ENCODE data around the gene TMEM140. TPM values are rescaled to one million over a fixed set of nuclear protein-coding genes. Genes with fewer than 3 reads are reported as not detected.

Gene TMEM140
- total and polyA plus RNA-seq, 9 of the 15 experiments (the other 6 are each of a cell fraction or from before 2014, with no cell fraction given) = 0.03 to 0.82 (median 0.23) TPM

Small RNA genes lying within 50 kb of the gene (microRNA-seq; reads per million reads assigned to microRNA genes)
- gene MIR6509 (ENCODE audit: borderline microRNAs expressed) = 0.46 reads per million

Small RNA genes lying within 50 kb of the gene (small RNA-seq; reads per million reads assigned to genes)
- 0.40 reads per million, percentile 11 among the genes with 10 or more reads in this experiment for gene MIR6509

Other genes starting within 250 kb of the TMEM140 start
- gene AGBL3, start 161.6 kb upstream of the TMEM140 start, total RNA-seq (2014; rRNA removed) = 0.54 and 0.73 TPM in 2 replicates
- gene AGBL3, start 161.6 kb upstream of the TMEM140 start, total RNA-seq (2014; rRNA removed; fragmentation: Illumina TruSeq; extraction: Trizol) = 1.7 and 2.4 TPM in 2 replicates
- gene AGBL3, start 161.6 kb upstream of the TMEM140 start, total RNA-seq (2015; rRNA removed; fragmentation: Illumina TruSeq; extraction: Trizol) = 1.5 and 1.8 TPM in 2 replicates
- 2.1 and 2.9 TPM in 2 replicates for gene AGBL3, start 161.6 kb upstream of the TMEM140 start, total RNA-seq (2021)
- 1.9 and 2.5 TPM in 2 replicates for gene AGBL3, start 161.6 kb upstream of the TMEM140 start, polyA plus RNA-seq (2011; rRNA removed)
- gene AGBL3, start 161.6 kb upstream of the TMEM140 start, polyA plus RNA-seq (2014; fragmentation: Illumina TruSeq; extraction: Trizol) = 2.0 TPM in 2 replicates
- under 1 TPM; 0.71 to 0.75 TPM for gene AGBL3, start 161.6 kb upstream of the TMEM140 start, polyA plus RNA-seq (2014; fragmentation: Nextera tagmentation; extraction: Ambion mirVana)
- gene AGBL3, start 161.6 kb upstream of the TMEM140 start, polyA plus RNA-seq (2014; rRNA removed) = 1.4 and 1.8 TPM in 2 replicates
- 108 and 116 TPM in 2 replicates for gene CYREN, start 22.6 kb downstream of the TMEM140 start, total RNA-seq (2014; rRNA removed)
- 73.8 and 79.8 TPM in 2 replicates for gene CYREN, start 22.6 kb downstream of the TMEM140 start, total RNA-seq (2014; rRNA removed; fragmentation: Illumina TruSeq; extraction: Trizol)
- 94.7 and 97.3 TPM in 2 replicates for gene CYREN, start 22.6 kb downstream of the TMEM140 start, total RNA-seq (2015; rRNA removed; fragmentation: Illumina TruSeq; extraction: Trizol)
- 93.9 and 102 TPM in 2 replicates for gene CYREN, start 22.6 kb downstream of the TMEM140 start, total RNA-seq (2021)
- gene CYREN, start 22.6 kb downstream of the TMEM140 start, polyA plus RNA-seq (2011; rRNA removed) = 70.3 and 76.7 TPM in 2 replicates
- 88.8 and 93.4 TPM in 2 replicates for gene CYREN, start 22.6 kb downstream of the TMEM140 start, polyA plus RNA-seq (2014; fragmentation: Illumina TruSeq; extraction: Trizol)
- 10 to 100 TPM; 13.9 to 25.5 TPM for gene CYREN, start 22.6 kb downstream of the TMEM140 start, polyA plus RNA-seq (2014; fragmentation: Nextera tagmentation; extraction: Ambion mirVana)
- gene CYREN, start 22.6 kb downstream of the TMEM140 start, polyA plus RNA-seq (2014; rRNA removed) = 87.2 and 91.9 TPM in 2 replicates
- 10.1 and 12.0 TPM in 2 replicates for gene WDR91, start 63.5 kb downstream of the TMEM140 start, total RNA-seq (2014; rRNA removed)
- gene WDR91, start 63.5 kb downstream of the TMEM140 start, total RNA-seq (2014; rRNA removed; fragmentation: Illumina TruSeq; extraction: Trizol) = 4.9 and 5.8 TPM in 2 replicates
- 9.2 and 10.7 TPM in 2 replicates for gene WDR91, start 63.5 kb downstream of the TMEM140 start, total RNA-seq (2015; rRNA removed; fragmentation: Illumina TruSeq; extraction: Trizol)
- gene WDR91, start 63.5 kb downstream of the TMEM140 start, total RNA-seq (2021) = 12.1 and 18.2 TPM in 2 replicates
- 12.9 and 15.0 TPM in 2 replicates for gene WDR91, start 63.5 kb downstream of the TMEM140 start, polyA plus RNA-seq (2011; rRNA removed)
- gene WDR91, start 63.5 kb downstream of the TMEM140 start, polyA plus RNA-seq (2014; fragmentation: Illumina TruSeq; extraction: Trizol) = 7.7 and 9.8 TPM in 2 replicates
- 1 to 10 TPM; 1.9 to 2.1 TPM for gene WDR91, start 63.5 kb downstream of the TMEM140 start, polyA plus RNA-seq (2014; fragmentation: Nextera tagmentation; extraction: Ambion mirVana)
- 11.9 and 17.4 TPM in 2 replicates for gene WDR91, start 63.5 kb downstream of the TMEM140 start, polyA plus RNA-seq (2014; rRNA removed)
- not detected in 2 replicates for gene STRA8, start 85.8 kb downstream of the TMEM140 start, total RNA-seq (2014; rRNA removed)
- gene STRA8, start 85.8 kb downstream of the TMEM140 start, total RNA-seq (2014; rRNA removed; fragmentation: Illumina TruSeq; extraction: Trizol) = not detected in 2 replicates
- gene STRA8, start 85.8 kb downstream of the TMEM140 start, total RNA-seq (2015; rRNA removed; fragmentation: Illumina TruSeq; extraction: Trizol) = not detected in 2 replicates
- not detected in 2 replicates for gene STRA8, start 85.8 kb downstream of the TMEM140 start, total RNA-seq (2021)
- not detected in 2 replicates for gene STRA8, start 85.8 kb downstream of the TMEM140 start, polyA plus RNA-seq (2011; rRNA removed)
- gene STRA8, start 85.8 kb downstream of the TMEM140 start, polyA plus RNA-seq (2014; fragmentation: Illumina TruSeq; extraction: Trizol) = not detected in 2 replicates
- gene STRA8, start 85.8 kb downstream of the TMEM140 start, polyA plus RNA-seq (2014; fragmentation: Nextera tagmentation; extraction: Ambion mirVana) = not detected
- gene STRA8, start 85.8 kb downstream of the TMEM140 start, polyA plus RNA-seq (2014; rRNA removed) = not detected in 2 replicates

Data from K562 (cell line).